GM19023 (cell line): ENCODE measurements around the gene AKT3.

Experiments used
- ATAC-seq: cut with Tn5 transposase; IDR thresholded peaks from one replicate; pipeline ENCODE4 v1.9.1; 2021; ENCODE audit warnings: mild to moderate bottlenecking, moderate library complexity; ENCODE audit not compliant: unreplicated experiment

The AKT3 gene

GRCh38 chr1:243520831-243521230 is 329.2 kb downstream of the AKT3 start:
- no peak for ATAC-seq

GRCh38 chr1:243514927-243515326 is 335.1 kb downstream of the AKT3 start:
- no peak for ATAC-seq

- no peak for ATAC-seq
Measured at GRCh38 chr1:243513726-243514491, 336.1 kb downstream of the AKT3 start.

GRCh38 chr1:243510928-243511327 is 339.1 kb downstream of the AKT3 start:
- no peak for ATAC-seq

GRCh38 chr1:243508943-243509342 is 341.1 kb downstream of the AKT3 start:
- no peak for ATAC-seq

GRCh38 chr1:243508303-243508713 is 341.7 kb downstream of the AKT3 start:
- ATAC-seq = peak; percentile 52

GRCh38 chr1:243507672-243508302 is 342.3 kb downstream of the AKT3 start:
- no peak for ATAC-seq

- no peak for ATAC-seq
Measured at GRCh38 chr1:243507001-243507671, 342.9 kb downstream of the AKT3 start.

GRCh38 chr1:243505986-243506689 is 343.9 kb downstream of the AKT3 start:
- ATAC-seq = peak; percentile 75

- ATAC-seq = no peak
Measured at GRCh38 chr1:243503155-243503554, 346.9 kb downstream of the AKT3 start.

- no peak for ATAC-seq
Measured at GRCh38 chr1:243501002-243501401, 349.0 kb downstream of the AKT3 start.

GRCh38 chr1:243500512-243500911 is 349.5 kb downstream of the AKT3 start:
- no peak for ATAC-seq

- ATAC-seq = no peak
Measured at GRCh38 chr1:243499711-243500110, 350.3 kb downstream of the AKT3 start.

- ATAC-seq = no peak
Measured at GRCh38 chr1:243499248-243499647, 350.8 kb downstream of the AKT3 start.

- ATAC-seq = no peak
Measured at GRCh38 chr1:243497939-243498681, 351.9 kb downstream of the AKT3 start.

GRCh38 chr1:243496806-243497205 is 353.2 kb downstream of the AKT3 start:
- no peak for ATAC-seq

GRCh38 chr1:243496187-243496646 is 353.8 kb downstream of the AKT3 start:
- no peak for ATAC-seq

- no peak for ATAC-seq
Measured at GRCh38 chr1:243495442-243496186, 354.4 kb downstream of the AKT3 start.

GRCh38 chr1:243494741-243495431 is 355.2 kb downstream of the AKT3 start:
- no peak for ATAC-seq
